ENCODE data around the gene MMEL1. TPM values are rescaled to one million over a fixed set of nuclear protein-coding genes. Genes with fewer than 3 reads are reported as not detected.
"Not testable (repeated sequence)": the region's sequence is repeated elsewhere in the genome, so short reads cannot be mapped to it uniquely, and the experiment has no call there.

MMEL1 gene
- total RNA-seq, 4 donors from 2014 or later: 0.78 to 1.7 (median 0.80) TPM; not detected in 1

DNA sequence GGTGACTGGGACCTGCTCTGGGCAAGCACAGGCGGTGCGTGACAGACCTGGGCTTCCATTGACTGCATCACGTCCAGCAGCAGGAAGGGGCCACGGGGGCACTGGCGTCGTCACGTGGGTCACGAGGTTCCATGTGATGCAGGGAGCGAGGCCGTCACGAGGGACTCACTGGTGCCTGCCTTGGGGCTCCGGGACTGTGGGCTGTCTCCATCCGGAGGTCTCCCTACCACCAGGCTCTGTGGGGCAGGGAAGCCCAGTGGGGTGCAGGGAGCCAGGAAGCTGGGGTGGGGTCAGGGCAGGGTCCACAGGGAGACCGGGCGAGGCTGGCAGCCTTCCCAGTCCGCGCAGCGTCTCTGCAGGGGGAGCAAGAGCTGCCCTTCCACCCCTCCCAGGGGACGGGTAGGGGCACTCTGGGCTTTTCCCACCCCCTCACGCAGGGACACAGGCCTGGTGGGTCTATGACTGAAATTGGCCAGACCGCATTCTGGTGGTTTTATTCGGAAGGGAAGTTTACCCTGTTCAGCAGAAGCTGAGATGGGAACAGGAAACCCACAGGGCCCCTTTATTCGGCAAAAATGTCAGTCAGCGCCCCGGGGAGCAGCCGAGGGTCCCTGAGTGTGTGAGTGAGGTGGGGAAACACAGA, 77.1 kb downstream of the MMEL1 start:
- DNase-seq (ENCODE audit: extremely low spot score): peak; percentile 98
- Histone ChIP-seq H3K4me1 (peaks cover 29 to 64% (median 49%) of the 10 kb centered on the region in 4 donors), H3K9me3 (no peaks in the 10 kb centered on the region), H3K4me3 (peak overlapping the region; percentile 62 to 83 (median 71)), H3K27me3 (peaks cover 0 to 3% (median 0%) of the 10 kb centered on the region in 4 donors), H3K27ac (replicated peaks in 1 of 4) (peak overlapping the region; percentile 81 to 90 (median 86)), H3K36me3 (peaks cover 0 to 28% (median 27%) of the 10 kb centered on the region in 4 donors)
- 19% methylated on average over 13 of the region's 26 CpGs for WGBS
- TF ChIP-seq, protein P1, sequence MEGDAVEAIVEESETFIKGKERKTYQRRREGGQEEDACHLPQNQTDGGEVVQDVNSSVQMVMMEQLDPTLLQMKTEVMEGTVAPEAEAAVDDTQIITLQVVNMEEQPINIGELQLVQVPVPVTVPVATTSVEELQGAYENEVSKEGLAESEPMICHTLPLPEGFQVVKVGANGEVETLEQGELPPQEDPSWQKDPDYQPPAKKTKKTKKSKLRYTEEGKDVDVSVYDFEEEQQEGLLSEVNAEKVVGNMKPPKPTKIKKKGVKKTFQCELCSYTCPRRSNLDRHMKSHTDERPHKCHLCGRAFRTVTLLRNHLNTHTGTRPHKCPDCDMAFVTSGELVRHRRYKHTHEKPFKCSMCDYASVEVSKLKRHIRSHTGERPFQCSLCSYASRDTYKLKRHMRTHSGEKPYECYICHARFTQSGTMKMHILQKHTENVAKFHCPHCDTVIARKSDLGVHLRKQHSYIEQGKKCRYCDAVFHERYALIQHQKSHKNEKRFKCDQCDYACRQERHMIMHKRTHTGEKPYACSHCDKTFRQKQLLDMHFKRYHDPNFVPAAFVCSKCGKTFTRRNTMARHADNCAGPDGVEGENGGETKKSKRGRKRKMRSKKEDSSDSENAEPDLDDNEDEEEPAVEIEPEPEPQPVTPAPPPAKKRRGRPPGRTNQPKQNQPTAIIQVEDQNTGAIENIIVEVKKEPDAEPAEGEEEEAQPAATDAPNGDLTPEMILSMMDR (IDR thresholded peaks at IDR 0.05): no peak
- TF ChIP-seq POLR2A (IDR thresholded peaks at IDR 0.05; ENCODE audit: low read depth) (peak; percentile 61), POLR2AphosphoS5 (IDR thresholded peaks at IDR 0.05) (peak; percentile 87 to 95), EP300 (IDR thresholded peaks at IDR 0.05) (no peak)
- intact Hi-C loops (cut with DNase I): loop anchor here (2.0 kb wide), 1 partner anchor 23 kb away; no protein-coding TSS in a partner anchor

GRCh38 chr1:2554621-2555387, 78.0 kb downstream of the MMEL1 start:
- no peak for DNase-seq (ENCODE audit: extremely low spot score)
- H3K36me3 ChIP-seq: peaks cover 0 to 19% (median 17%) of the 10 kb centered on the region in 4 donors
- WGBS: 66% methylated on average over 10 of the region's 19 CpGs
- H3K4me1 ChIP-seq: peaks cover 30 to 58% (median 50%) of the 10 kb centered on the region in 4 donors
- peak overlapping the region; percentile 62 to 83 (median 71) for H3K4me3 ChIP-seq
- H3K27ac ChIP-seq (replicated peaks in 1 of 4): peak overlapping the region; percentile 81 to 90 (median 86)
- intact Hi-C loops (cut with DNase I): no loop called here
- H3K9me3 ChIP-seq: no peaks in the 10 kb centered on the region
- peaks cover 0 to 3% (median 0%) of the 10 kb centered on the region in 4 donors for H3K27me3 ChIP-seq
- no peak for TF ChIP-seq POLR2AphosphoS5 (IDR thresholded peaks at IDR 0.05)
- TF ChIP-seq, protein P1 (IDR thresholded peaks at IDR 0.05): peak in 2 of 3 experiments; percentile 24 to 31
- TF ChIP-seq POLR2A (IDR thresholded peaks at IDR 0.05; ENCODE audit: low read depth): no peak

DNA sequence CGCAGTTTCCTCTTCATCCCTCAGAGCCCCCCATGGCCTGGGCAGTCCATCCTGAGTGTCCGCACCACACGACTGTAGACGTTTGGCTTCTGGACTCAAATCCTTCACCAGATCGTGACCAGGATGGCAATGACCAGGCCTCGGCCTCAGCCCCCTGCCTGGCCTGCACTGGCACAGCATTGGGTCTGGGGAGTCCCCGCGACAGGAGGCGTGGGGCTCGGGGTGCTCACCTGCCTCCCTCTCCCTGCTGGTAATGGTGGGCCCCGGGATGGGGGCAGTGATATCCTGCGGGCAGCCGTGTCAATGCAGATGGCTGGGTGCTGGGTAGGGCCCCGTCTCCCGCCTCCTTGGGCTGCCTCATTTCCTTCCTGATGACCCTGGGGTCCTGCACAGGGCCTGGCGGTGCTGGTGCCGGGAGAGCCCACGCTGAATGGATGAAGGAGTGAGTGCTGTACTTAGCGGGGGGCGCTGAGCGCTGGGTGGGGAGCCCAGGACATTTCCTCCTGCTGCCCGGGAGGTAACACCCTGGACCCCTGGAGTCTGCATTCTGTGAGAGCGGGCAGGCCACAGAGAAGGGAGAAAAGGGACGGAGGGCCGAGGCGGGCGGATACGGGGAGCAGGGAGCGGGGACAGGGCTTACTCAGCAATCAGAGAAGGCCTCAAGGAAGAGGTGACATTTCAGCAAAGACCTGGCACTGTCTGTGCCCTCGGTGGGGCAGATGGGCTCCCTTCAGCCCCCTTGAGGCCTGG, 78.8 kb downstream of the MMEL1 start:
- no peak for DNase-seq (ENCODE audit: extremely low spot score)
- H3K4me1 ChIP-seq: peaks cover 38 to 59% (median 52%) of the 10 kb centered on the region in 4 donors
- intact Hi-C loops (cut with DNase I): no loop called here

DNA sequence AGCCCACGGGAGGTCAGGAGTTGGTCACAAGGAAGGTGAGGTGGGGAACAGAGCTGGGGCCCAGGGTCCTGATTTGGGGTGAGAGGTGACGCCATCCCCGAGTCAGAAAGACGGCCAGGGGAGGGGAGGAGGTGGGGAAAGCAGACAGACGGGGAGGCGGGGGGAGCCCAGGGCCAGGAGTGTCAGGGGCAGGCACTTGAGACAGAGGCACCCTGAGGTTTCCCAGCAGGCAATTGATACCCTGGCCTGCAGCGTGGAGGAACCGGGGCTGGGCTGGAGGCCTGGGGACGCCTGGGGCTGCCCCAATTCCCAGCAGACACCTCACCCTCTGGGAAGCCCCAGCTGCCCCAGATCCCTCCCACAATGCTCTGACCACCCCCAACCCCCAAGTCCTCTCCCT, 79.7 kb downstream of the MMEL1 start:
- H3K9me3 ChIP-seq; H3K36me3 ChIP-seq; DNase-seq (ENCODE audit: extremely low spot score); intact Hi-C loops (cut with DNase I); H3K27ac ChIP-seq (replicated peaks in 1 of 4); H3K27me3 ChIP-seq; H3K4me3 ChIP-seq: not testable (repeated sequence)
- peaks cover 38 to 59% (median 53%) of the 10 kb centered on the region in 4 donors for H3K4me1 ChIP-seq
- WGBS: 83% methylated on average over 5 of the region's 9 CpGs

More for the DNA sequence above, 78.8 kb downstream of the MMEL1 start:
- Histone ChIP-seq H3K27me3 (peaks cover 0 to 3% (median 0%) of the 10 kb centered on the region in 4 donors), H3K27ac (replicated peaks in 1 of 4) (no peak overlapping the region), H3K4me3 (no peak overlapping the region), H3K36me3 (peaks cover 0 to 11% (median 10%) of the 10 kb centered on the region in 4 donors), H3K9me3 (no peaks in the 10 kb centered on the region)
- no peak for TF ChIP-seq POLR2AphosphoS5 (IDR thresholded peaks at IDR 0.05)
- WGBS: 93% methylated on average over 25 of the region's 30 CpGs

DNA sequence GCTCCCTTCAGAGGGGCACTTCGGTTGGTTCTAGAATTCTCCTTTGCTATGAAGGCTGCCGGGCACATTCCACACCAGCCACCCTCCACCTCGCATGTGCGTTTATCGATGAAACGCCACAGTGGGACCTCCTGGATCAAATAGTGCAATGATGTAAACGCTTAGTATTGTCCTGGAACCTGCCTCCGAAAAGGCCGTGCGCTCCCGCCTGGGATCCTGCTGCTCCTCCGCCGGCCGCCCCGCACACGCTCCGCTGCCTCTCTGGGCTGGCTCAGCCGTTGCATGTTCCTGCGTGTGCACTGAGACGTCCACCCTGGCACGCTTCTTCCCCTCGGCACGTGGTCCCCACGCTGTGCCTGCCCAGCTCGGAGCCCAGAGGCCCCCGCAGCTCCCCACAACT, 80.6 kb downstream of the MMEL1 start:
- intact Hi-C loops (cut with DNase I): no loop called here
- Histone ChIP-seq H3K27me3 (peaks cover 0 to 11% (median 6%) of the 10 kb centered on the region in 4 donors), H3K9me3 (no peaks in the 10 kb centered on the region), H3K27ac (replicated peaks in 1 of 4) (no peak overlapping the region), H3K36me3 (no peaks in the 10 kb centered on the region), H3K4me1 (peaks cover 37 to 59% (median 53%) of the 10 kb centered on the region in 4 donors), H3K4me3 (no peak overlapping the region)
- TF ChIP-seq, protein P1 (IDR thresholded peaks at IDR 0.05): no peak
- no peak for TF ChIP-seq POLR2AphosphoS5 (IDR thresholded peaks at IDR 0.05)
- TF ChIP-seq EP300 (IDR thresholded peaks at IDR 0.05): no peak
- no peak for TF ChIP-seq POLR2A (IDR thresholded peaks at IDR 0.05; ENCODE audit: low read depth)
- WGBS: 94% methylated on average over 19 of the region's 26 CpGs
- no peak for DNase-seq (ENCODE audit: extremely low spot score)

DNA sequence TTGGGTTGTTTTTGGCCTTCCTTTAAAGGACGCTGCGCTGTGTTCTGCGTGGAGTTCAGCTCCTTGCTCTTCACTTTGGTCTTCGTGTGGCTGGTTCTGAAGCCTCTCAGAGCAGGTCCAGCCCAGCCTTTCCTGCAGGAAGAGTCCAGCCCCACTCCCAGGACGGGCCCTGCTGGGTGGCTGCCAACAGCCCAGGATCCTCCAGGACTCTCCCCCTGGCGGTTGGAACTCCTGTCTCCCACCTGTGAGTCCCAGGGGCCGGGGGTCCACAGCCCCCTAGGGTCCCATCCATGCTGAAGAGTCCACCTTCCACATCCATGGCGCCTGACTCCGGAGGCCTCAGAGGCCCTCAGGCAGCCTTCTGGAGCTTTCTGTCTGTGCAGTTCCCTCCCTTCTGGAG, 81.3 kb downstream of the MMEL1 start:
- DNase-seq (ENCODE audit: extremely low spot score); H3K9me3 ChIP-seq; H3K36me3 ChIP-seq; intact Hi-C loops (cut with DNase I): not testable (repeated sequence)
- H3K27me3 ChIP-seq: peaks cover 3 to 18% (median 11%) of the 10 kb centered on the region in 4 donors
- peak overlapping the region in 2 of 4 donors; percentile 18 to 29 for H3K4me3 ChIP-seq
- peak overlapping the region in 2 of 4 donors; percentile 19 to 62 for H3K27ac ChIP-seq (replicated peaks in 1 of 4)
- peaks cover 39 to 59% (median 53%) of the 10 kb centered on the region in 4 donors for H3K4me1 ChIP-seq
- 81% methylated on average over 7 of the region's 9 CpGs for WGBS

DNA sequence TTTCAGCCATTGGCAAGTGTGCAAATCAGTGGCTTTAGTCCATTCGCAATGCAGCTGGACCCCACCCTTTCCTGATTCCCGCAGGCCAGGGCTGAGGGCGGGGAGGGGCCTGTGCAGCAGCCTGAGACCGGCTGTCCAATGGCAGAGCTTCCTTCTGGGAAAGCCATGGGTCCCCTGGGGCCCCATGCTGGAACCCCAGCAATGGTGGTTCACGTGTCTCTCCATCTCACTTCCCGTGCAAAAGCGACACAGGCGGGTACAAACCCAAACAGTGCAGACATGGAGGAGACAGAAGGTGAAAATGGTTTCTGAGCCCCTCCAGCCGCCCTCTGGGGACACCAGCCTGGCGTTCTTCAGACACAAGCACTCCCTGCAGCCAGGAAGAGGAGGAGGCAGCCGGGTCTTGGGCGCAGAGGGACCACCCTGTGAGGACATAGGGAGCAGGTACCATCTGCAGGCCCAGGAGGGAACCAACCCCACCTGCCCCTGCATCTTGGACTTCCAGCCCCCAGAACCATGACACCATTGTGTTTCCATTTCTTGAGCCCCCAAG, 82.4 kb downstream of the MMEL1 start:
- intact Hi-C loops (cut with DNase I); H3K9me3 ChIP-seq; DNase-seq (ENCODE audit: extremely low spot score); H3K36me3 ChIP-seq: not testable (repeated sequence)
- Histone ChIP-seq H3K4me3 (peak overlapping the region; percentile 16 to 32 (median 21)), H3K27me3 (peaks cover 5 to 29% (median 16%) of the 10 kb centered on the region in 4 donors), H3K4me1 (peaks cover 41 to 62% (median 57%) of the 10 kb centered on the region in 4 donors), H3K27ac (replicated peaks in 1 of 4) (peak overlapping the region in 3 of 4 donors; percentile 20 to 62 (median 31))
- WGBS: 58% methylated on average over 7 of the region's 12 CpGs
